GM18502 (cell line): ENCODE data around the gene RGS7.

Experiments
- ATAC-seq: cut with Tn5 transposase; IDR thresholded peaks from one replicate; pipeline ENCODE4 v1.9.1; 2021; ENCODE audit warnings: mild to moderate bottlenecking; ENCODE audit not compliant: unreplicated experiment, poor library complexity

Gene RGS7

GRCh38 chr1:241356519-241357365 lies at the start of gene RGS7:
Gene RGS7, minus strand, starts transcription at chr1:241357205.
- ATAC-seq: peak; percentile 75

GRCh38 chr1:241406421-241406820 lies 49.4 kb upstream of the RGS7 start:
- no peak for ATAC-seq

- ATAC-seq: no peak
Measured at GRCh38 chr1:241401156-241401555, 44.2 kb upstream of the RGS7 start.

GRCh38 chr1:241396747-241397681 lies 40.0 kb upstream of the RGS7 start:
- ATAC-seq: no peak

GRCh38 chr1:241391926-241392710 lies 35.1 kb upstream of the RGS7 start:
- ATAC-seq: no peak

- ATAC-seq: no peak
Measured at GRCh38 chr1:241390526-241390925, 33.5 kb upstream of the RGS7 start.

- no peak for ATAC-seq
Measured at GRCh38 chr1:241389400-241389799, 32.4 kb upstream of the RGS7 start.

GRCh38 chr1:241387216-241387615 lies 30.2 kb upstream of the RGS7 start:
- no peak for ATAC-seq

GRCh38 chr1:241376701-241377100 lies 19.7 kb upstream of the RGS7 start:
- ATAC-seq: no peak

GRCh38 chr1:241375886-241376285 lies 18.9 kb upstream of the RGS7 start:
- ATAC-seq: no peak

GRCh38 chr1:241366196-241366595 lies 9.2 kb upstream of the RGS7 start:
- ATAC-seq: no peak

GRCh38 chr1:241362350-241362749 lies 5.3 kb upstream of the RGS7 start:
- ATAC-seq: no peak

GRCh38 chr1:241357366-241358340 lies 648 bp upstream of the RGS7 start:
- ATAC-seq: no peak

GRCh38 chr1:241356187-241356518 lies 852 bp downstream of the RGS7 start:
- ATAC-seq: no peak

GRCh38 chr1:241355311-241356010 lies 1.5 kb downstream of the RGS7 start:
- no peak for ATAC-seq

- no peak for ATAC-seq
Measured at GRCh38 chr1:241352401-241352800, 4.6 kb downstream of the RGS7 start.

- ATAC-seq: no peak
Measured at GRCh38 chr1:241351841-241352240, 5.2 kb downstream of the RGS7 start.

GRCh38 chr1:241343956-241344355 lies 13.0 kb downstream of the RGS7 start:
- no peak for ATAC-seq

- ATAC-seq: no peak
Measured at GRCh38 chr1:241336335-241336734, 20.7 kb downstream of the RGS7 start.
